GM23248 (cell line): ENCODE measurements around the gene ATF7IP. TPM values are rescaled to one million over a fixed set of nuclear protein-coding genes. Genes with fewer than 3 reads are reported as not detected.
A peak's percentile ranks its signal among the peaks of the same experiment; 100 is the strongest.

Experiments
- DNase-seq: peaks from one replicate; pipeline ENCODE4 v3.0.0-alpha.2; 2015
- H2AFZ ChIP-seq: fragments of 200-600 bp; sonication (generic); 2 replicates; pipeline ENCODE4 v1.6.1; 2016; ENCODE audit warnings: antibody characterized with exemption
- H3F3A ChIP-seq: fragments of 200-600 bp; sonication (generic); 2 replicates; pipeline ENCODE4 v1.6.1; 2016; ENCODE audit warnings: mild to moderate bottlenecking, antibody characterized with exemption, mixed run types; ENCODE audit not compliant: insufficient read depth
- H3K27ac ChIP-seq: fragments of 200-600 bp; sonication (generic); 2 replicates; pipeline ENCODE4 v1.5.1; 2016; ENCODE audit warnings: mild to moderate bottlenecking
- H3K27me3 ChIP-seq: fragments of 200-600 bp; sonication (generic); replicated peaks from 2 replicates; pipeline ENCODE4 v1.6.1; 2016; ENCODE audit warnings: mild to moderate bottlenecking; ENCODE audit not compliant: insufficient read depth
- H3K36me3 ChIP-seq: fragments of 200-600 bp; sonication (generic); 2 replicates; pipeline ENCODE4 v1.6.1; 2016; ENCODE audit warnings: low read depth, mild to moderate bottlenecking
- H3K4me1 ChIP-seq: fragments of 200-600 bp; sonication (generic); 2 replicates; pipeline ENCODE4 v1.6.1; 2016; ENCODE audit warnings: mild to moderate bottlenecking; ENCODE audit not compliant: insufficient read depth
- H3K4me2 ChIP-seq: fragments of 200-600 bp; sonication (generic); one replicate; pipeline ENCODE4 v1.6.1; 2016; ENCODE audit warnings: mild to moderate bottlenecking; ENCODE audit not compliant: unreplicated experiment
- H3K4me3 ChIP-seq: fragments of 200-600 bp; sonication (generic); 2 replicates; pipeline ENCODE4 v1.5.1; 2016; ENCODE audit warnings: mild to moderate bottlenecking
- H3K79me2 ChIP-seq: fragments of 200-600 bp; sonication (generic); 2 replicates; pipeline ENCODE4 v1.6.1; 2016; ENCODE audit warnings: mild to moderate bottlenecking; ENCODE audit not compliant: insufficient read depth
- H3K9ac ChIP-seq: fragments of 200-600 bp; sonication (generic); 2 replicates; pipeline ENCODE4 v1.6.1; 2016; ENCODE audit warnings: mild to moderate bottlenecking
- H3K9me2 ChIP-seq: fragments of 200-600 bp; sonication (generic); 2 replicates; pipeline ENCODE4 v1.6.1; 2016; ENCODE audit warnings: mixed run types, mild to moderate bottlenecking, moderate library complexity; ENCODE audit not compliant: insufficient read depth
- H3K9me3 ChIP-seq: fragments of 200-600 bp; sonication (generic); one replicate; pipeline ENCODE4 v1.6.1; 2017; ENCODE audit warnings: low read depth
- H4K20me1 ChIP-seq: fragments of 200-600 bp; sonication (generic); 2 replicates; pipeline ENCODE4 v1.6.0; 2016; ENCODE audit not compliant: insufficient read depth
- EZH2 ChIP-seq: fragments of 200-600 bp; sonication (generic); IDR thresholded peaks from 2 replicates; pipeline ENCODE4 v1.6.1; 2018; ENCODE audit warnings: antibody characterized with exemption, mild to moderate bottlenecking; ENCODE audit not compliant: insufficient read depth, poor library complexity, severe bottlenecking
- EZH2phosphoT487 ChIP-seq: fragments of 200-600 bp; sonication (generic); IDR thresholded peaks from 2 replicates; pipeline ENCODE4 v1.6.1; 2018; ENCODE audit warnings: antibody characterized with exemption, moderate library complexity, mild to moderate bottlenecking, low read depth; ENCODE audit not compliant: insufficient read depth
- WGBS, 2 experiments: methylation state at CpG; one replicate each; pipeline ENCODE4 v1.1.6; 2015 to 2017; ENCODE audit warnings: low lambda C conversion rate in 2 of 2, low coverage in 1 of 2; ENCODE audit errors: missing lambda C conversion rate in 2 of 2; 5-methylcytosine and 5-hydroxymethylcytosine counted together
- in situ Hi-C: fragments of 300-500 bp; cut with MboI; formaldehyde crosslinking; loops from 2 replicates; pipeline ENCODE4 v1.15.0; 2020
- polyA plus RNA-seq: library from polyadenylated mRNA; unstranded; fragments of >200 nt; fragmentation: Nextera tagmentation; extraction: Ambion mirVana; gene quantifications from 2 replicates; pipeline ENCODE4 v1.2.1, GENCODE V29; 2016
- total RNA-seq: library from RNA; depleted of rRNA; stranded (reverse); fragments of >200 nt; shearing (Covaris generic); gene quantifications from 2 replicates; pipeline ENCODE4 v1.2.3, GENCODE V29; 2014

ATF7IP gene
- total and polyA plus RNA-seq, 2 experiments from 2014 or later, result 17.7 to 24.9 TPM

DNA sequence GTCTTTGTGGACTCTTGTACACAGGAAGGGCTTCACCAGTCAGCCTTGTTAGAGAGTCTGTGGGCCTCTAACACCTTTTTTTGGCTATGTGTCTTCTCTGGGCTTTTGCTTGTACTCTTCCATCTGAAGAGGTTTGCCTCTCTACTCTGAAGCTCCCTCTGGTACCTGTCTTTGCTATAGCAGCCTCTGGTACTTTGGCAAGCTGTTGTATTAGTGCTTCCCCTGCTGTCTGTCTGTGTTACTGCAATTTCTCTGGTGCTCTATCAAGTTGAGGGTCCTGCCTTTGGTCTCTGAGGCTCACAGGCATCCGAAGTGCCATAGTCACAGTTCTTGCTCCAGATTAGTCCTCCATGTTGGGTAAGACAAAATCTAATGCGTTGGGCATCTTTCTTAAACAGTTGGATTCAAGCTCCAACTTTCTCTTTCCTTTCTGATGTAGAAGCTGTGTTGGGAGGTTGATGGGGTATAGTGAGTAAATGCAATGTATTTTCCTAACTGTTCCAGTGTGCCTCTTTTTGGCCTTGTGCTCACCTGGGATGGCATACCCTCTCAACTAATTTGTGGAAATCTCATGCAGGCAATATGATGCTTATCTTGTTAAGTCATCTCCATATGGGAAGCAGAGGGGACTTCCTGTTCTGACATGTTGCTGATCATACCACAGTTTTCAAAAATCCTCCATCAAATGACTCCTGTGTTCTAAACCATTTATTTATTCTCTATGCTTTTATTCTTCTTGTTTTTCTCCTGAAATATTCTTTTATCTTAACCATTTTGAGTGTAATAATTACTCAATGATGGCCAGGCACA, 88.8 kb downstream of the ATF7IP start:
- H4K20me1 ChIP-seq, result 0 out of 2 replicates have a peak, but pooled peaks cover 6% of the 10 kb centered on the region
- H3K4me3 ChIP-seq, result no peak overlapping the region
- no peak overlapping the region for H3K4me2 ChIP-seq
- WGBS, 2 experiments, result 94 to 100% methylated on average over 2 of the region's 2 CpGs
- peak; percentile 45 for DNase-seq
- no peak for TF ChIP-seq EZH2phosphoT487
- no peak for TF ChIP-seq EZH2
- H3K79me2 ChIP-seq, result peaks cover 68% of the 10 kb centered on the region
- in situ Hi-C loops, result no loop called here
- H3F3A ChIP-seq, result no peaks in the 10 kb centered on the region
- H3K9ac ChIP-seq, result no peak overlapping the region
- H3K9me3 ChIP-seq, result no peaks in the 10 kb centered on the region
- peaks cover 38% of the 10 kb centered on the region for H3K36me3 ChIP-seq
- no peak overlapping the region for H2AFZ ChIP-seq
- no peak overlapping the region for H3K27ac ChIP-seq
- no peaks in the 10 kb centered on the region for H3K27me3 ChIP-seq
- no peaks in the 10 kb centered on the region for H3K4me1 ChIP-seq
- no peaks in the 10 kb centered on the region for H3K9me2 ChIP-seq

DNA sequence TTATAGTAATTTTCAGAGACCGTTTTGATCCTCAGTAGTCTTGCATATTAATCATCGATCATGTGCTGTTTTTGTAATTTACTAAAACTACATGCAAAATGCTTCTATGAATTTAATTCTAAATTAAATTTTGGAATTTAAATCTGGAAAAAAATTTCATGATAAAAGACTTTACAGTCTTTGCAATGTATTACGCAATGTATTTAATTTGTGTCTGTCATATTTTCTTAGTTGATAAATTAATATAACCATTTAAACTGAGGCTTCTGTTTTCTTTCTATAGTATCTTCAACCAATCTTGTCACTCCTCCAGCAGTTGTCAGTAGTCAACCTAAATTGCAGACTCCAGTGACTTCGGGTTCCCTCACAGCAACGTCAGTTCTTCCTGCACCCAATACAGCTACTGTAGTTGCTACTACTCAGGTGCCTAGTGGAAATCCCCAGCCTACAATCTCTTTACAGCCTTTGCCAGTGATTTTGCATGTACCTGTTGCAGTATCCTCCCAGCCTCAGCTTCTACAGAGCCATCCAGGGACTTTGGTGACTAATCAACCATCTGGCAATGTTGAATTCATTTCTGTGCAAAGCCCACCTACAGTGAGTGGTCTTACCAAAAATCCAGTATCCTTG, 94.8 kb downstream of the ATF7IP start:
- no peaks in the 10 kb centered on the region for H3K27me3 ChIP-seq
- peaks cover 54% of the 10 kb centered on the region for H3K36me3 ChIP-seq
- no peak overlapping the region for H3K4me3 ChIP-seq
- H3K4me2 ChIP-seq, result no peak overlapping the region
- no peaks in the 10 kb centered on the region for H3K9me2 ChIP-seq
- H2AFZ ChIP-seq, result no peak overlapping the region
- H3K27ac ChIP-seq, result no peak overlapping the region
- no peaks in the 10 kb centered on the region for H4K20me1 ChIP-seq
- no peaks in the 10 kb centered on the region for H3F3A ChIP-seq
- in situ Hi-C loops, result no loop called here
- H3K79me2 ChIP-seq, result peaks cover 60% of the 10 kb centered on the region
- WGBS, 2 experiments, result 98 to 99% methylated on average over 5 of the region's 5 CpGs
- no peak overlapping the region for H3K9ac ChIP-seq
- H3K9me3 ChIP-seq, result no peaks in the 10 kb centered on the region
- no peaks in the 10 kb centered on the region for H3K4me1 ChIP-seq
- DNase-seq, result no peak
- TF ChIP-seq EZH2, result no peak
- TF ChIP-seq EZH2phosphoT487, result no peak

DNA sequence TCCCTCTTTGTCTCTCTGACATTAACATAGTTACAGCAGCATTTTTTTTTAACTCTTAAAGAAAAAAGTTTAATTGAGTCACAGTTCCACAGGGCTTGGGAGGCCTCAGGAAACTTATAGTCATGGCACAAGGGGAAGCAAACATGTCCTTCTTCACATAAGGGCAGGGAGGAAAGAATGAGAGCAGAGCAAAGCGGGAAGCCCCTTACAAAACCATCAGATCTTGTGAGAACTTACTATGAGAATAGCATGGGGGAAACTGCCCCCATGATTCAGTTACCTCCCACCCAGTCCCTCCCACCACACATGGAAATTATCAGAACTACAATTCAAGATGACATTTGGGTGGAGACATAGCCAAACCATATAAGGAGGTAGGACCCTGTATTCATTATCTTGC, 106.0 kb downstream of the ATF7IP start:
- Histone ChIP-seq H2AFZ (no peak overlapping the region), H3K4me1 (no peaks in the 10 kb centered on the region), H3K27me3 (no peaks in the 10 kb centered on the region), H3K9ac (no peak overlapping the region), H3K4me2 (no peak overlapping the region), H4K20me1 (no peaks in the 10 kb centered on the region), H3K9me3 (no peaks in the 10 kb centered on the region), H3K4me3 (no peak overlapping the region), H3F3A (peaks cover 6% of the 10 kb centered on the region; the same call in 1 of the 2 replicates), H3K79me2 (0 out of 2 replicates have a peak, but pooled peaks cover 4% of the 10 kb centered on the region), H3K9me2 (no peaks in the 10 kb centered on the region), H3K27ac (no peak overlapping the region), H3K36me3 (peaks cover 61% of the 10 kb centered on the region)
- no peak for DNase-seq
- WGBS, 2 experiments, result 100% methylated on average over 1 of the region's 1 CpG
- no peak for TF ChIP-seq EZH2phosphoT487
- TF ChIP-seq EZH2, result no peak
- in situ Hi-C loops, result no loop called here

DNA sequence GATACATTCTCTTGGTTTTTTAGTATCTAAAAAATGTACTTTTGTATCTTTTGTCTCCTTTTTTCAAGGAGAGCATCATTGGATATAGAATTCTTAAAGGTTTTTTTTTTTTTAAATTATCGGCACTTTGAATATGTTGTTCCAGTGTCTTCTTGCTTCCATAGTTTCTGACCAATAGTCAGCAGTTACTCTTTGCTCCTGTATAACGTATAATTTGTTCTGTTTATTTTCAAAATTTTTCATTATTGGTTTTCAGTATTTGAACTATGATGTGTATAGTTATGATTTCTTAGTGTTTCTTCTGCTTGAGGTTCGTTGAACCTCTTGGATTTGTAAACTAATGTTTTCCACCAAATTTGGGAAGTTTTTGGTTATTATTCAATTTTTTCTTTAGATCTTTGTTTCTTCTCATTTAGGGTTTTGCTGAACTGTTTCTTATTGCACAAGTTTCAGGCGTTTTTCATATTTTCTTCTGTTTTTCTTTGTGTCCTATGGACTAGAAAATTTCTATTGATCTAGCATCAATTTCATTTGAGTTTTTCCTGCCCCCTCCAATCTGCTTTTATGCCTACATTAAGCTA, 108.3 kb downstream of the ATF7IP start:
- TF ChIP-seq EZH2, result no peak
- in situ Hi-C loops, result no loop called here
- Histone ChIP-seq H3K36me3 (peaks cover 61% of the 10 kb centered on the region), H3K4me1 (no peaks in the 10 kb centered on the region), H2AFZ (no peak overlapping the region), H3K79me2 (0 out of 2 replicates have a peak, but pooled peaks cover 9% of the 10 kb centered on the region), H3F3A (peaks cover 6% of the 10 kb centered on the region; the same call in 1 of the 2 replicates), H3K4me2 (no peak overlapping the region), H3K9ac (no peak overlapping the region), H3K9me2 (no peaks in the 10 kb centered on the region; the same call in 1 of the 2 replicates), H3K9me3 (no peaks in the 10 kb centered on the region), H3K27me3 (no peaks in the 10 kb centered on the region), H3K4me3 (no peak overlapping the region), H3K27ac (no peak overlapping the region), H4K20me1 (no peaks in the 10 kb centered on the region)
- DNase-seq, result peak; percentile 66
- 78 to 85% methylated on average over 4 of the region's 4 CpGs for WGBS, 2 experiments
